ENCODE measurements around the gene PER1. TPM values are rescaled to one million over a fixed set of nuclear protein-coding genes. Genes with fewer than 3 reads are reported as not detected.

The PER1 gene
- total RNA-seq, 4 donors from 2014 or later = 85.2 to 148 (median 137) TPM

DNA sequence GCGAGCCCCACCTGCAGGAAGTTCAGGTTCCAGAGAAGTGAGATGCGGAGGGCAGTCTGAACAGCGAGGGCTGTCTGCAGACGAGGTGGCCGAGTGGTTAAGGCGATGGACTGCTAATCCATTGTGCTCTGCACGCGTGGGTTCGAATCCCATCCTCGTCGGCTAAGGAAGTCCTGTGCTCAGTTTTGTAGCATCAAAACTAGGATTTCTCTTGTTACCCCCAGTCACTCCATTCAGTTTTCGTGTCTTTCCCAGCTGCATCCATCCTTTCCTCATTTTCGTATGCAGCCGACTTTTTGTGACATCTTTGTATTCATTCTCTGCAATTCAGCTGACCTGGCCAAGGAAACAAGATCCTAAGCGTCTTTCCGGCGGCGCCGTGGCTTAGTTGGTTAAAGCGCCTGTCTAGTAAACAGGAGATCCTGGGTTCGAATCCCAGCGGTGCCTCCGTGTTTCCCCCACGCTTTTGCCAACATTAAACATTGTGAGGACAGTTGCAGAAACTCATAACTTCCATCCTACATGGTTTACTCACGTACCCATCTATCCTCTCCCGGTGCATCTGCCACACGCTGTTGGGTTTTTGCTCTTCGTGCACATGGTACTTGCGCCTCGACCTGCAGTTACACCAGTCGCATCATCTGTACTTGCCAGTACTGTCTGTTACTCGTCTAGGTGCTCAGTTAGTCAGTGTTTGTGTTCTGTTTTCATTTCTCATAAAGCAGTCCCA is 34.7 kb upstream of the PER1 start:
- Histone ChIP-seq H3K9me3 (no peaks in the 10 kb centered on the region), H3K4me1 (peaks cover 20 to 33% of the 10 kb centered on the region in 2 donors), H3K36me3 (no peaks in the 10 kb centered on the region), H3K27me3 (no peaks in the 10 kb centered on the region), H3K4me3 (replicated peaks in 1 of 3) (peak overlapping the region in 2 of 3 donors; percentile 74 to 76), H3K27ac (peak overlapping the region; percentile 91 to 99 (median 96))
- WGBS, 2 donors = 1 to 2% methylated on average over 32 of the region's 32 CpGs
- intact Hi-C loops (cut with DNase I) = loop anchor here (10.0 kb wide), 2 partner anchors 62 to 108 kb away; partner anchors contain the start of genes HES7 and SLC25A35
- TF ChIP-seq, protein P1, sequence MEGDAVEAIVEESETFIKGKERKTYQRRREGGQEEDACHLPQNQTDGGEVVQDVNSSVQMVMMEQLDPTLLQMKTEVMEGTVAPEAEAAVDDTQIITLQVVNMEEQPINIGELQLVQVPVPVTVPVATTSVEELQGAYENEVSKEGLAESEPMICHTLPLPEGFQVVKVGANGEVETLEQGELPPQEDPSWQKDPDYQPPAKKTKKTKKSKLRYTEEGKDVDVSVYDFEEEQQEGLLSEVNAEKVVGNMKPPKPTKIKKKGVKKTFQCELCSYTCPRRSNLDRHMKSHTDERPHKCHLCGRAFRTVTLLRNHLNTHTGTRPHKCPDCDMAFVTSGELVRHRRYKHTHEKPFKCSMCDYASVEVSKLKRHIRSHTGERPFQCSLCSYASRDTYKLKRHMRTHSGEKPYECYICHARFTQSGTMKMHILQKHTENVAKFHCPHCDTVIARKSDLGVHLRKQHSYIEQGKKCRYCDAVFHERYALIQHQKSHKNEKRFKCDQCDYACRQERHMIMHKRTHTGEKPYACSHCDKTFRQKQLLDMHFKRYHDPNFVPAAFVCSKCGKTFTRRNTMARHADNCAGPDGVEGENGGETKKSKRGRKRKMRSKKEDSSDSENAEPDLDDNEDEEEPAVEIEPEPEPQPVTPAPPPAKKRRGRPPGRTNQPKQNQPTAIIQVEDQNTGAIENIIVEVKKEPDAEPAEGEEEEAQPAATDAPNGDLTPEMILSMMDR (IDR thresholded peaks at IDR 0.05) = peak in 2 of 6 experiments; percentile 26 to 38
- TF ChIP-seq POLR2A (IDR thresholded peaks at IDR 0.05) = no peak
- peak; percentile 94 to 95 for DNase-seq

DNA sequence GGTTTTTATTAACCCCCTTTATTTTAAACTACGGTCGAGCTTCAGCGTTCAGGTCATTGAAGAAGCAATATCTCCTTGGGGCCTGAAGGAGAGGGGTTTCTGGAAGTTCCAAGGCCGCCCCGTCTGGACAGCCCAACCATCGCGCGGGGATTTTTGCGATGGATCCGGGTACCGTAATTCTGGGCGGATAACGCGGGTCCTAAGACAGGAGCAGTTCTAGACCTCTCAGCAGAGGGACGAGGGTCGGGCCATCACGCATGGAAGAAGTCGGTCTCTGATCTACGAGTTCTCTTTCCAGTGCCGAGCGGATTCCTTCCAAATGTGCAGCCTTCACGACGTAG is 34.2 kb upstream of the PER1 start:
- WGBS, 2 donors = 0 to 1% methylated on average over 8 to 23 of the region's 23 CpGs
- Histone ChIP-seq H3K4me3 (replicated peaks in 1 of 3) (peak overlapping the region; percentile 52 to 76 (median 74)), H3K4me1 (peaks cover 20 to 28% of the 10 kb centered on the region in 2 donors), H3K9me3 (no peaks in the 10 kb centered on the region), H3K36me3 (no peaks in the 10 kb centered on the region), H3K27ac (peak overlapping the region; percentile 91 to 99 (median 96)), H3K27me3 (no peaks in the 10 kb centered on the region)
- no peak for DNase-seq
- intact Hi-C loops (cut with DNase I) = loop anchor here (10.0 kb wide), 2 partner anchors 62 to 108 kb away; partner anchors contain the start of genes HES7 and SLC25A35
- TF ChIP-seq, protein P1 (IDR thresholded peaks at IDR 0.05) = peak in 2 of 6 experiments; percentile 44 to 58
- no peak for TF ChIP-seq POLR2A (IDR thresholded peaks at IDR 0.05)

DNA sequence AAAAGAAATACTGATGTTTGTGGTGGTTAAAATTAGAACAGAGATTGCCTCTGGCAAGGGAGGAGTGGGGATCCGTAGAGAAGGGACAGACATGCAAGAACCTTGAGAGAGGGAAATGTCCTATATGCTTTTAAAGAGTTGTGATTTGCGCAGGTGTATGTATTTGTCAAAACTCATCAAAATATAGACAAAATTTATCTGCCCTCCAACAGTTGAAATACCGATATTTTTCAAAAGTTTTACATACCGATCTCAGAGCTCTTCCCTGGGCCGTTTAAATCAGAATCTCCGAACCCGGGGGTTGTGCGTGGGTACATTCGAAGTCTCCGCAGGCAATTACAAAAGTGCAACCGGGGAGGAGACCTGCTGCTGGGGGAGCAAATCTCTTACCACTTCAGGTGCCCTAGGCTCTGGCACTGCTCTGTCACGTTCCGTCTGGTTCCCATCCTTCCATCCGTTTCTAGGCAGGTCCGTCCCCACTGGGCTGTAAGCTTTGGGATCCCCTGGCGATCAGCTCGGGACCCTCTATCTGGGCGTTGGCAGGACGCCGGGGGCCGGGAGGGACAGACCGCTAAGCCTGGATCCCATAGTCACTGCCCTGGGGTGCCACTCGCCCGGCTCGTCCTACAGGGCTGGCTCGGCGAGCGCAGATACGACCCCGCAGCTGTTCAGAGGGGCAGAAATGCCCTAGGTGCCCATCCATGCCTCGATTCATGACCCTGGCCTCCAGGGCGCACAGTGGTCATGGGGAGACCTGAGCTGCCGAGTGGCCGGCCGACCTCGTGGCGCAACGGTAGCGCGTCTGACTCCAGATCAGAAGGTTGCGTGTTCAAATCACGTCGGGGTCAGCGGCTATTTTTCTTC is 33.6 kb upstream of the PER1 start:
- Histone ChIP-seq H3K9me3 (no peaks in the 10 kb centered on the region), H3K27me3 (no peaks in the 10 kb centered on the region), H3K27ac (peak overlapping the region; percentile 91 to 99 (median 96)), H3K4me1 (peaks cover 20 to 22% of the 10 kb centered on the region in 2 donors), H3K4me3 (replicated peaks in 1 of 3) (peak overlapping the region; percentile 52 to 76 (median 74)), H3K36me3 (no peaks in the 10 kb centered on the region)
- peak in 1 of 2 donors; percentile 54 for TF ChIP-seq POLR2A (IDR thresholded peaks at IDR 0.05)
- TF ChIP-seq, protein P1 (IDR thresholded peaks at IDR 0.05) = no peak
- WGBS, 2 donors = 1% methylated on average over 25 to 29 of the region's 44 CpGs
- intact Hi-C loops (cut with DNase I) = loop anchor here (10.0 kb wide), 2 partner anchors 61 to 109 kb away; partner anchors contain the start of genes HES7 and SLC25A35
- peak; percentile 89 to 90 for DNase-seq

DNA sequence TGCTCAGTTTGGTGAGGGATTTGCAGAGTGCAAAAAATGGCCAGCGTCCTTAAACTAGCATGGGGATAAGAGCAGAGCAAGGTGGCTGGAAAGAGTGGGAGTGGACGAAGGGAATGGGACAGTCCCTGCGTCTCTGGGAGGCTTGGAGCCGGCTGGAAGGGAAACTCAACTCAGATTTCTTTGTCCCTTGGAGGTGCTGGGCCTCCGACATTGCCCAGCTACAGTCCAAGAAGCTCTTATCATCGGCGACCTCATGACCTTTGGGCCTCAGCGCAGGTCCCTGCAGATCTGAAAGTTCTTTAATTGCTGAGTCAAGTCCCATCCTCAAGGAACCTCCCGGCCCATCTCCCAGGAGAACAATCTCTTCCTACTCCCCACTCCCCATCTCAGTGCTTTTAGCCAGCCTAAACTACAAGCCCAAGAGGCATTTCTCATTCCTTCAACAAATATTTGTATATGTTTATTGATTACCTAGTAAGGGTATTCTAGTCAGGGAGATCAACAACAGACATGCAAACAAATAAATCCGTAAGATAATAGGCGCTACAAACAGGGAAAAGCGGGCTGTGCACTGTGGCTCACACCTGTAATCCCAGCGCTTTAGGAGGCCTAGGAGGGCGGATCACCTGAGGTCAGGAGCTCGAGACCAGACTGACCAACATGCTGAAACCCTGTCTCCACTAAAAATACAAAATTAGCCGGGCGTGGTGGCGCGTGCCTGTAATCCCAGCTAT is 25.0 kb upstream of the PER1 start:
- H3K4me1 ChIP-seq = peaks cover 21 to 38% of the 10 kb centered on the region in 2 donors
- WGBS, 2 donors = 77% methylated on average over 19 of the region's 19 CpGs
- peak overlapping the region in 2 of 3 donors; percentile 73 to 89 for H3K27ac ChIP-seq
- intact Hi-C loops (cut with DNase I) = no loop called here
- no peak for DNase-seq
- H3K9me3 ChIP-seq = no peaks in the 10 kb centered on the region
- TF ChIP-seq, protein P1 (IDR thresholded peaks at IDR 0.05) = no peak
- no peak for TF ChIP-seq POLR2A (IDR thresholded peaks at IDR 0.05)
- H3K36me3 ChIP-seq = no peaks in the 10 kb centered on the region
- H3K27me3 ChIP-seq = no peaks in the 10 kb centered on the region
- no peak overlapping the region for H3K4me3 ChIP-seq (replicated peaks in 1 of 3)

Measured in thyroid gland (tissue), 4 donors.